HL-60 (cell line): ENCODE data around the gene SNRNP27.

Source experiments
- DNase-seq, 2 experiments: peaks; one replicate each; pipeline ENCODE4 v3.0.0-alpha.2; 2010 to 2020; ENCODE audit warnings: low read depth in 1 of 2, low spot score in 1 of 2
- H3K27ac ChIP-seq: fragments of 250-450 bp; sonication (Bioruptor Pico); replicated peaks from 2 replicates; pipeline ENCODE4 v1.5.1; 2020; ENCODE audit warnings: mild to moderate bottlenecking, moderate library complexity
- H3K27me3 ChIP-seq: fragments of 250-450 bp; sonication (Bioruptor Pico); 2 replicates; pipeline ENCODE4 v1.5.1; 2021; ENCODE audit warnings: mild to moderate bottlenecking, moderate library complexity; ENCODE audit not compliant: insufficient read depth, poor library complexity, severe bottlenecking
- H3K4me3 ChIP-seq: replicated peaks from 2 replicates; pipeline ENCODE4 v1.5.1; 2011; ENCODE audit warnings: mild to moderate bottlenecking, control low read depth, low read length; ENCODE audit not compliant: insufficient read depth
- GABPA ChIP-seq: IDR thresholded peaks from 2 replicates; pipeline ENCODE4 v1.6.1; 2012; ENCODE audit warnings: low read depth
- POLR2AphosphoS5 ChIP-seq: IDR thresholded peaks from 2 replicates; pipeline ENCODE4 v1.6.1; 2012; ENCODE audit warnings: low read depth
- SPI1 ChIP-seq: IDR thresholded peaks from 2 replicates; pipeline ENCODE4 v1.6.1; 2012; ENCODE audit warnings: low read depth, mild to moderate bottlenecking, borderline replicate concordance
- TF ChIP-seq, protein P1 (sequence below): IDR thresholded peaks from 2 replicates; pipeline ENCODE4 v1.6.1; 2012; ENCODE audit warnings: low read depth; ENCODE audit not compliant: insufficient replicate concordance
- TF ChIP-seq, protein P2 (sequence below): IDR thresholded peaks from one replicate; pipeline ENCODE4 v1.5.1; 2011; ENCODE audit warnings: low read length, control low read depth, inconsistent platforms; ENCODE audit not compliant: insufficient read depth

The SNRNP27 gene

DNA sequence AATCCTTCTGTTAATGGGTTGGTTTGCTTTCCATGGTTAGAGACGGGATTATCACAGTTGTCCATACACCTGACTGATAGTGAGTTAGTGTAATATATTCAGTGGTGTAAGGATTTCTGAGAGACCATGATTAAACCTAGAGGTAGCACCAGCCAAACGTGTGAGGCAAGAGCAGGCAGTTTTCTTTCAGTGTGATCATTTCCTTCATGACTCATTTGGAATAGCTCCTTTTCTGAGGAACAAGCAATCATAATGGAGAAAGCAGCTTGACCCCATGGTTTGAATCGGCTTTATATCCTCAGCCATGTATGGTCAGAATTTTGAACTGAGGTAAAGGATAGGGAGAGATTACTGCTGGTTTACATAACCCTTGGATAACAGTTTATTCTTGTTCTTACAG is 24.1 kb downstream of the SNRNP27 start:
- TF ChIP-seq SPI1 (no peak), POLR2AphosphoS5 (no peak), GABPA (no peak)
- TF ChIP-seq, protein P1, sequence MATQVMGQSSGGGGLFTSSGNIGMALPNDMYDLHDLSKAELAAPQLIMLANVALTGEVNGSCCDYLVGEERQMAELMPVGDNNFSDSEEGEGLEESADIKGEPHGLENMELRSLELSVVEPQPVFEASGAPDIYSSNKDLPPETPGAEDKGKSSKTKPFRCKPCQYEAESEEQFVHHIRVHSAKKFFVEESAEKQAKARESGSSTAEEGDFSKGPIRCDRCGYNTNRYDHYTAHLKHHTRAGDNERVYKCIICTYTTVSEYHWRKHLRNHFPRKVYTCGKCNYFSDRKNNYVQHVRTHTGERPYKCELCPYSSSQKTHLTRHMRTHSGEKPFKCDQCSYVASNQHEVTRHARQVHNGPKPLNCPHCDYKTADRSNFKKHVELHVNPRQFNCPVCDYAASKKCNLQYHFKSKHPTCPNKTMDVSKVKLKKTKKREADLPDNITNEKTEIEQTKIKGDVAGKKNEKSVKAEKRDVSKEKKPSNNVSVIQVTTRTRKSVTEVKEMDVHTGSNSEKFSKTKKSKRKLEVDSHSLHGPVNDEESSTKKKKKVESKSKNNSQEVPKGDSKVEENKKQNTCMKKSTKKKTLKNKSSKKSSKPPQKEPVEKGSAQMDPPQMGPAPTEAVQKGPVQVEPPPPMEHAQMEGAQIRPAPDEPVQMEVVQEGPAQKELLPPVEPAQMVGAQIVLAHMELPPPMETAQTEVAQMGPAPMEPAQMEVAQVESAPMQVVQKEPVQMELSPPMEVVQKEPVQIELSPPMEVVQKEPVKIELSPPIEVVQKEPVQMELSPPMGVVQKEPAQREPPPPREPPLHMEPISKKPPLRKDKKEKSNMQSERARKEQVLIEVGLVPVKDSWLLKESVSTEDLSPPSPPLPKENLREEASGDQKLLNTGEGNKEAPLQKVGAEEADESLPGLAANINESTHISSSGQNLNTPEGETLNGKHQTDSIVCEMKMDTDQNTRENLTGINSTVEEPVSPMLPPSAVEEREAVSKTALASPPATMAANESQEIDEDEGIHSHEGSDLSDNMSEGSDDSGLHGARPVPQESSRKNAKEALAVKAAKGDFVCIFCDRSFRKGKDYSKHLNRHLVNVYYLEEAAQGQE = no peak
- TF ChIP-seq, protein P2, sequence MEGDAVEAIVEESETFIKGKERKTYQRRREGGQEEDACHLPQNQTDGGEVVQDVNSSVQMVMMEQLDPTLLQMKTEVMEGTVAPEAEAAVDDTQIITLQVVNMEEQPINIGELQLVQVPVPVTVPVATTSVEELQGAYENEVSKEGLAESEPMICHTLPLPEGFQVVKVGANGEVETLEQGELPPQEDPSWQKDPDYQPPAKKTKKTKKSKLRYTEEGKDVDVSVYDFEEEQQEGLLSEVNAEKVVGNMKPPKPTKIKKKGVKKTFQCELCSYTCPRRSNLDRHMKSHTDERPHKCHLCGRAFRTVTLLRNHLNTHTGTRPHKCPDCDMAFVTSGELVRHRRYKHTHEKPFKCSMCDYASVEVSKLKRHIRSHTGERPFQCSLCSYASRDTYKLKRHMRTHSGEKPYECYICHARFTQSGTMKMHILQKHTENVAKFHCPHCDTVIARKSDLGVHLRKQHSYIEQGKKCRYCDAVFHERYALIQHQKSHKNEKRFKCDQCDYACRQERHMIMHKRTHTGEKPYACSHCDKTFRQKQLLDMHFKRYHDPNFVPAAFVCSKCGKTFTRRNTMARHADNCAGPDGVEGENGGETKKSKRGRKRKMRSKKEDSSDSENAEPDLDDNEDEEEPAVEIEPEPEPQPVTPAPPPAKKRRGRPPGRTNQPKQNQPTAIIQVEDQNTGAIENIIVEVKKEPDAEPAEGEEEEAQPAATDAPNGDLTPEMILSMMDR = no peak
- Histone ChIP-seq H3K27me3 (no peaks in the 10 kb centered on the region), H3K27ac (peak overlapping the region; percentile 45), H3K4me3 (no peak overlapping the region)
- peak in 1 of 2 experiments; percentile 40 for DNase-seq

DNA sequence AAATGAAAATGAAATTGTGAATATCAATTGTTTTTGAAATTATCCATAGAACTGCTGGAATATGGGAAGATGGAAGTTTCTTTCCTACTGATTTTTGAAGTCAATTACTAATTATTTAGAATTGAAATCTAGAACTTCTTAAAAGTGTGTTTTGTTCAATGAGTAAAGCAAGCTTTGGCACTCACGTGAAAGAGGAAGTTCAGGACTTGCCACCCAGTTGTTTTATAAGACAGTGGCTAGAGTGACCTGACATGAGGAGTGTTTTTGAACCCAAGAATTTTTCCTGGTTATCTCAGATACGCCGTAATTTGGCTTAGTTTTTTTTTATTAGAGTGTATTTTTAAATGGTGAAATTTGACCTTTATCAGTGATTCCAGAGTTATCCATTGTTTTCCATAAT is 24.6 kb downstream of the SNRNP27 start:
- peak overlapping the region; percentile 45 for H3K27ac ChIP-seq
- TF ChIP-seq, protein P1 = no peak
- TF ChIP-seq SPI1 (peak; percentile 48; the same call in 1 of the 2 replicates), POLR2AphosphoS5 (no peak)
- TF ChIP-seq, protein P2 = no peak
- H3K4me3 ChIP-seq = no peak overlapping the region
- no peaks in the 10 kb centered on the region for H3K27me3 ChIP-seq
- peak in 1 of 2 experiments; percentile 43 for DNase-seq

DNA sequence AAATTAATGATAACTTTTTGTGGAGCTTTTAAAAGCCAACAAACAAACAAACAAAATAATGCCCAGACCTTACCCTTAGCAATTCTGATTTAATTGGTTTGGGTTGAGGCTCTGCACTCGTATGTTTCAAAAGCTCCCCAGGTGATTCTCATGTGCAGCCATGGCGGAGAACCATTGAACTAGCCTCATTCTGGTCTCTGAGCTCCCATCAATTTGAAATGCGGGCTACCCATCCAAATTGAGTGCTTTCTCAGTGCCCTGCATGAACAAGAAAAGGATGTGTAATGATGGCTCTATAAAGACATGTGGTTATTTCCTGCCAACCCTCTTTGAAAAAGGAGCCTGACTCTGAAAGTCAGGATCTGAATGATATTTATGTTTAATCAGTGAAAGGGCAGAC is 29.4 kb downstream of the SNRNP27 start:
- Histone ChIP-seq H3K27me3 (no peaks in the 10 kb centered on the region), H3K27ac (no peak overlapping the region), H3K4me3 (no peak overlapping the region)
- no peak for TF ChIP-seq POLR2AphosphoS5
- TF ChIP-seq, protein P2 = no peak
- TF ChIP-seq SPI1 = no peak
- TF ChIP-seq GABPA = no peak
- TF ChIP-seq, protein P1 = no peak
- no peak for DNase-seq
